HL-60 (cell line): ENCODE measurements around the gene PITPNC1.

Experiments used
- DNase-seq, 2 experiments: peaks; one replicate each; pipeline ENCODE4 v3.0.0-alpha.2; 2010 to 2020; ENCODE audit warnings: low read depth in 1 of 2, low spot score in 1 of 2
- H3K27ac ChIP-seq: fragments of 250-450 bp; sonication (Bioruptor Pico); replicated peaks from 2 replicates; pipeline ENCODE4 v1.5.1; 2020; ENCODE audit warnings: mild to moderate bottlenecking, moderate library complexity
- H3K27me3 ChIP-seq: fragments of 250-450 bp; sonication (Bioruptor Pico); 2 replicates; pipeline ENCODE4 v1.5.1; 2021; ENCODE audit warnings: mild to moderate bottlenecking, moderate library complexity; ENCODE audit not compliant: insufficient read depth, poor library complexity, severe bottlenecking
- H3K4me3 ChIP-seq: replicated peaks from 2 replicates; pipeline ENCODE4 v1.5.1; 2011; ENCODE audit warnings: mild to moderate bottlenecking, control low read depth, low read length; ENCODE audit not compliant: insufficient read depth
- GABPA ChIP-seq: IDR thresholded peaks from 2 replicates; pipeline ENCODE4 v1.6.1; 2012; ENCODE audit warnings: low read depth
- POLR2AphosphoS5 ChIP-seq: IDR thresholded peaks from 2 replicates; pipeline ENCODE4 v1.6.1; 2012; ENCODE audit warnings: low read depth
- REST ChIP-seq: IDR thresholded peaks from 2 replicates; pipeline ENCODE4 v1.6.1; 2012; ENCODE audit warnings: low read depth; ENCODE audit not compliant: insufficient replicate concordance
- SPI1 ChIP-seq: IDR thresholded peaks from 2 replicates; pipeline ENCODE4 v1.6.1; 2012; ENCODE audit warnings: low read depth, mild to moderate bottlenecking, borderline replicate concordance
- TF ChIP-seq, protein P1 (sequence below): IDR thresholded peaks from one replicate; pipeline ENCODE4 v1.5.1; 2011; ENCODE audit warnings: low read length, control low read depth, inconsistent platforms; ENCODE audit not compliant: insufficient read depth

PITPNC1 gene

GRCh38 chr17:67696347-67696746 is 319.3 kb downstream of the PITPNC1 start:
- no peak for DNase-seq
- Histone ChIP-seq H3K27me3 (no peaks in the 10 kb centered on the region), H3K4me3 (no peak overlapping the region), H3K27ac (no peak overlapping the region)
- TF ChIP-seq POLR2AphosphoS5: no peak
- TF ChIP-seq SPI1: no peak
- TF ChIP-seq, protein P1, sequence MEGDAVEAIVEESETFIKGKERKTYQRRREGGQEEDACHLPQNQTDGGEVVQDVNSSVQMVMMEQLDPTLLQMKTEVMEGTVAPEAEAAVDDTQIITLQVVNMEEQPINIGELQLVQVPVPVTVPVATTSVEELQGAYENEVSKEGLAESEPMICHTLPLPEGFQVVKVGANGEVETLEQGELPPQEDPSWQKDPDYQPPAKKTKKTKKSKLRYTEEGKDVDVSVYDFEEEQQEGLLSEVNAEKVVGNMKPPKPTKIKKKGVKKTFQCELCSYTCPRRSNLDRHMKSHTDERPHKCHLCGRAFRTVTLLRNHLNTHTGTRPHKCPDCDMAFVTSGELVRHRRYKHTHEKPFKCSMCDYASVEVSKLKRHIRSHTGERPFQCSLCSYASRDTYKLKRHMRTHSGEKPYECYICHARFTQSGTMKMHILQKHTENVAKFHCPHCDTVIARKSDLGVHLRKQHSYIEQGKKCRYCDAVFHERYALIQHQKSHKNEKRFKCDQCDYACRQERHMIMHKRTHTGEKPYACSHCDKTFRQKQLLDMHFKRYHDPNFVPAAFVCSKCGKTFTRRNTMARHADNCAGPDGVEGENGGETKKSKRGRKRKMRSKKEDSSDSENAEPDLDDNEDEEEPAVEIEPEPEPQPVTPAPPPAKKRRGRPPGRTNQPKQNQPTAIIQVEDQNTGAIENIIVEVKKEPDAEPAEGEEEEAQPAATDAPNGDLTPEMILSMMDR: no peak
- TF ChIP-seq GABPA: no peak
- TF ChIP-seq REST: no peak

DNA sequence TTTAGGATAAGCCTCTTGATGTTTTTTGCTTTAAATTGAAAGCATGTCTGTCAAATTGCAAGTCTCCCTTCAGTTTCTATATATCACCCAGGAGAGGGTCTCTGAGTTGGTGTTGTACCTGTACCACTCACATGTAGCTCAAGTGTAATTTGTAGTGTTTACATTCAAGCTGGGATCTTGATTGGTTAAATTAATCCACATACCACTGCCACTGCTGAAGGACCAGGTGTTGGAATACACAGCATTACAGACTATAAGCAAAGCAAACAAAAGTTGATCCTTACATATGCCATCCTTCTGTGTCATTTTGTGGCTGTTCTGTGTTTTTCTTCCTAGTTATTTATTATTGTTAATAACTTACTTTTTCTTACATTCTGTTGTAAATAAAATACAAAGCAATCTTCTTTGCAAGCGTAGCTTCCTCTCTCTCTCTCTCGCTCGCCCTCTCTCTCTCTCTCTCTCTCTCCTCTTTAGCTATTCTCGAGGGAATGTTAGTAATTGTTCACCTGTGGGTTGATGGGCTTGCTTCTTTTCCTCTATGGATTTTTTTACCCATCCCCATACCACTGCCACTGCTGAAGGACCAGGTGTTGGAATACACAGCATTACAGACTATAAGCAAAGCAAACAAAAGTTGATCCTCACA is 319.9 kb downstream of the PITPNC1 start:
- Histone ChIP-seq H3K27ac (no peak overlapping the region), H3K27me3 (no peaks in the 10 kb centered on the region), H3K4me3 (no peak overlapping the region)
- DNase-seq: no peak
- TF ChIP-seq GABPA (no peak), REST (no peak), SPI1 (no peak), POLR2AphosphoS5 (no peak)
- TF ChIP-seq, protein P1: no peak

- DNase-seq: no peak
- TF ChIP-seq GABPA (no peak), POLR2AphosphoS5 (no peak), REST (no peak)
- TF ChIP-seq, protein P1: no peak
- Histone ChIP-seq H3K27ac (no peak overlapping the region), H3K27me3 (no peaks in the 10 kb centered on the region), H3K4me3 (no peak overlapping the region)
These were observed 323.1 kb downstream of the PITPNC1 start for GRCh38 chr17:67700037-67700724.
